Cardiac ventricle fibroblast (primary cell): ENCODE results near the gene SERPINA9. TPM values are rescaled to one million over a fixed set of nuclear protein-coding genes. Genes with fewer than 3 reads are reported as not detected.

Experiments used
- total RNA-seq: library from RNA; depleted of rRNA; stranded (reverse); fragments of >200 nt; gene quantifications from 2 replicates; pipeline ENCODE4 v1.2.3, GENCODE V29; 2015

SERPINA9 gene, protein sequence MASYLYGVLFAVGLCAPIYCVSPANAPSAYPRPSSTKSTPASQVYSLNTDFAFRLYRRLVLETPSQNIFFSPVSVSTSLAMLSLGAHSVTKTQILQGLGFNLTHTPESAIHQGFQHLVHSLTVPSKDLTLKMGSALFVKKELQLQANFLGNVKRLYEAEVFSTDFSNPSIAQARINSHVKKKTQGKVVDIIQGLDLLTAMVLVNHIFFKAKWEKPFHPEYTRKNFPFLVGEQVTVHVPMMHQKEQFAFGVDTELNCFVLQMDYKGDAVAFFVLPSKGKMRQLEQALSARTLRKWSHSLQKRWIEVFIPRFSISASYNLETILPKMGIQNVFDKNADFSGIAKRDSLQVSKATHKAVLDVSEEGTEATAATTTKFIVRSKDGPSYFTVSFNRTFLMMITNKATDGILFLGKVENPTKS
- total RNA-seq = not detected in 2 replicates

GRCh38 chr14:94476023-94476422 is at the start of gene SERPINA9:
Gene SERPINA9, minus strand, starts transcription at chr14:94476197. Its CDS starts 6,357 bp downstream, at chr14:94469840.

DNA sequence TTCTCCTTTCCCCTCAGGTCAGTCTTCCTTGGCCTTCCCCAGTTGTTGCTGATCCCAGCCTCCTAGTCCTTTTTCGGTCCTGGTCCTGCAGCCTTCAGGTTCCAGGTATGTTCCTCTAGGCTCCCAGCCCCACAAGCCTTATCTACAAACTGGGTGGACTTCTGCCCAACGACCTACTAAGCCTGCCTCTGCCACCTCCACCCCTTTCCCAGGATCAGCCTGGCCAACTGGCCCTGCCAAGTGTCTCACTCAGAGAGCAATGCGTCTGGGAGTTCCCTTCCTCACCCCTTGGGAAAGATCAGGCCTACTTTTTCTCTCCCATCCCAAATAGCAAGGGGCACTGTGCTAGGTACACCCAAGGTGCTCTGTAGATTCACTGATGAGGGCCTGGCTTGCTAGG is 33.4 kb upstream of the SERPINA9 start, which contains the start of gene SERPINA12:
SERPINA12 (minus strand) TSS at position 114 of the 400 bp plus-strand sequence. CDS start 11,072 bp downstream, outside the sequence.

Other genes with a start within 250 kb of the SERPINA9 start
- not detected in 2 replicates for gene SERPINA10, start 182.9 kb downstream of the SERPINA9 start, total RNA-seq
- gene SERPINA6, start 152.9 kb downstream of the SERPINA9 start, total RNA-seq = 3.5 TPM in 1 of 2 replicates, not detected in the other
- gene SERPINA2, start 109.5 kb downstream of the SERPINA9 start, total RNA-seq = not detected in 2 replicates
- 0.20 TPM in 1 of 2 replicates, not detected in the other for gene SERPINA1, start 87.6 kb downstream of the SERPINA9 start, total RNA-seq
- not detected in 2 replicates for gene SERPINA11, start 23.4 kb downstream of the SERPINA9 start, total RNA-seq
- not detected in 2 replicates for gene SERPINA12, start 33.3 kb upstream of the SERPINA9 start, total RNA-seq
- gene SERPINA4, start 85.2 kb upstream of the SERPINA9 start, total RNA-seq = not detected in 2 replicates
- gene SERPINA5, start 105.2 kb upstream of the SERPINA9 start, total RNA-seq = 0.19 and 0.44 TPM in 2 replicates
- 731 and 793 TPM in 2 replicates for gene SERPINA3, start 136.2 kb upstream of the SERPINA9 start, total RNA-seq